NCI-H1694 (cell line): ENCODE data around the gene TKFC.

Experiments used
- DNase-seq: peaks from one replicate; lab custom pipeline; 2025; lab: John Stamatoyannopoulos, UW

TKFC gene

GRCh38 chr11:61332797-61333549, at the start of gene TKFC, which contains the start of gene DDB1:
Gene TKFC (plus strand): TSS chr11:61333228. CDS start chr11:61334729, 1,501 bp downstream.
Gene DDB1 (minus strand): TSS chr11:61333105. CDS start chr11:61332968, 137 bp downstream.
- DNase-seq: peak; percentile 63

GRCh38 chr11:61283613-61284012, 49.4 kb upstream of the TKFC start:
- DNase-seq: no peak

GRCh38 chr11:61287338-61287977, 45.6 kb upstream of the TKFC start:
- DNase-seq: no peak

GRCh38 chr11:61290905-61291690, 41.9 kb upstream of the TKFC start:
- no peak for DNase-seq

GRCh38 chr11:61292356-61292755, 40.7 kb upstream of the TKFC start:
- DNase-seq: no peak

GRCh38 chr11:61293867-61294716, 38.9 kb upstream of the TKFC start:
- peak; percentile 17 for DNase-seq

- peak; percentile 28 for DNase-seq
Observed at GRCh38 chr11:61294717-61295595, 38.1 kb upstream of the TKFC start, which contains the start of gene VWCE. Gene VWCE (minus strand): TSS chr11:61295316. CDS start chr11:61295037, 279 bp downstream.

- DNase-seq: no peak
Observed at GRCh38 chr11:61295596-61295926, 37.5 kb upstream of the TKFC start.

- no peak for DNase-seq
Observed at GRCh38 chr11:61297341-61297740, 35.7 kb upstream of the TKFC start.

GRCh38 chr11:61297746-61298145, 35.3 kb upstream of the TKFC start:
- DNase-seq: no peak

- DNase-seq: no peak
Observed at GRCh38 chr11:61298663-61299244, 34.3 kb upstream of the TKFC start.

- no peak for DNase-seq
Observed at GRCh38 chr11:61302550-61302949, 30.5 kb upstream of the TKFC start.

GRCh38 chr11:61303725-61304124, 29.3 kb upstream of the TKFC start:
- no peak for DNase-seq

- no peak for DNase-seq
Observed at GRCh38 chr11:61305417-61305816, 27.6 kb upstream of the TKFC start.

- no peak for DNase-seq
Observed at GRCh38 chr11:61306221-61306620, 26.8 kb upstream of the TKFC start.

- no peak for DNase-seq
Observed at GRCh38 chr11:61307354-61307753, 25.7 kb upstream of the TKFC start.

GRCh38 chr11:61309141-61309540, 23.9 kb upstream of the TKFC start:
- no peak for DNase-seq

GRCh38 chr11:61309739-61310138, 23.3 kb upstream of the TKFC start:
- no peak for DNase-seq

- no peak for DNase-seq
Observed at GRCh38 chr11:61310749-61311148, 22.3 kb upstream of the TKFC start.

GRCh38 chr11:61315260-61315659, 17.8 kb upstream of the TKFC start:
- no peak for DNase-seq
